IPS DF 6.9 (cell line): ENCODE data around the gene SUSD2.

Experiments
- DNase-seq: peaks from one replicate; pipeline ENCODE4 v3.0.0-alpha.2; 2013; ENCODE audit warnings: low read depth, low spot score
- H3K27ac ChIP-seq: one replicate; pipeline ENCODE4 v1.5.1; 2013; ENCODE audit warnings: low read length, control low read depth
- H3K27me3 ChIP-seq: 2 replicates; pipeline ENCODE4 v1.6.1; 2013; ENCODE audit warnings: mild to moderate bottlenecking, low read length; ENCODE audit not compliant: control insufficient read depth, insufficient read depth
- H3K36me3 ChIP-seq: 2 replicates; pipeline ENCODE4 v1.6.1; 2013; ENCODE audit warnings: low read length; ENCODE audit not compliant: control insufficient read depth, insufficient read depth
- H3K4me1 ChIP-seq: 2 replicates; pipeline ENCODE4 v1.6.1; 2013; ENCODE audit warnings: low read length; ENCODE audit not compliant: control insufficient read depth, insufficient read depth
- H3K4me3 ChIP-seq: 2 replicates; pipeline ENCODE4 v1.5.1; 2013; ENCODE audit warnings: mild to moderate bottlenecking, low read length
- H3K9me3 ChIP-seq: 2 replicates; pipeline ENCODE4 v1.6.1; 2013; ENCODE audit warnings: low read length, inconsistent platforms; ENCODE audit not compliant: control insufficient read depth, insufficient read depth
- WGBS: extraction: QIAGEN DNeasy Blood & Tissue Kit; methylation state at CpG from one replicate; pipeline ENCODE4 v1.1.7; 2013; ENCODE audit warnings: mixed read lengths, missing lambda C conversion rate; ENCODE audit not compliant: insufficient read length, insufficient coverage; 5-methylcytosine and 5-hydroxymethylcytosine counted together

SUSD2 gene

DNA sequence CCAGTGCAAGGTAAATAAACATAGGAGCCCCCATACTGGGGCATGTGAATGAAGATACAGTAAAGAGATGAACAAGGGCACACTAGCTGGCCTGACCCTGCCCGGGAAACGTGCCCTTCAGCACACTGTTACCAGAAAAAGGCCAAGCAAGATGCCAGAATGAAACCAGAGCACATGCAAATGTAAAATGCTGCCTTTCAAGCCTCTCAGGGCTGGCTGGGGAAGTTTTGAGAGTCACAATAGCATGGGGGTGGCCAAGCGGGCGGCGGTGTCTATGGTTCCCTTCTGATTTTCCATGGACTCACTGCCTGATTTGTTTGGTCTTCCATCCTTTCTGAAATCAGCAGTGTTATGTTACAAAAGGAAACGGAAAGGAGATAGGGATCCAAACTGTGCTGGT is 18.9 kb upstream of the SUSD2 start:
- H3K36me3 ChIP-seq, result no peaks in the 10 kb centered on the region; the same call in 1 of the 2 replicates
- no CpG with 5 or more reads among the region's 6 CpGs for WGBS

DNA sequence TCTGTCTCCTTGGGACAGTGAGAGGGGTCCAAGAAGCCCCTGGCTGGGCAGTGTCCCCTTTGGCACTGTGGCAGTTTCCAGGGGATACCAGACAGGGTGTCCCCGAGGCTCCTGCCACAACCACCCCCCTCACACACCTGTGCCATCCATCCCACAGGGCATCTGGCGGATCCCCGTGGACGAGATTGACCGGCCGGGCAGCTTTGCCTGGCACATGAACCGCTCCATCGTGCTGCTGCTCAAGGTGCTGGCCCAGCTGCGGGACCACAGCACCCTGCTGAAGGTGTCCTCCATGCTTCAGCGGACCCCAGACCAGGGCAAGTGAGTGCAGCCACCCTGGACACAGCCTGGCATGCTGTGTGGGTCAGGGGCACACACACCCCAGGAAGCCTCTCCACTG is 17.0 kb upstream of the SUSD2 start:
- H3K4me1 ChIP-seq, result no peaks in the 10 kb centered on the region
- peaks cover 4% of the 10 kb centered on the region; the same call in 1 of the 2 replicates for H3K36me3 ChIP-seq
- DNase-seq, result no peak
- no CpG with 5 or more reads among the region's 10 CpGs for WGBS
- H3K27ac ChIP-seq, result no peak overlapping the region
- no peaks in the 10 kb centered on the region for H3K9me3 ChIP-seq
- H3K4me3 ChIP-seq, result no peak overlapping the region
- no peaks in the 10 kb centered on the region for H3K27me3 ChIP-seq

More for the DNA sequence above, 18.9 kb upstream of the SUSD2 start:
- Histone ChIP-seq H3K27ac (no peak overlapping the region), H3K4me1 (no peaks in the 10 kb centered on the region), H3K4me3 (no peak overlapping the region), H3K27me3 (no peaks in the 10 kb centered on the region), H3K9me3 (no peaks in the 10 kb centered on the region)
- DNase-seq, result no peak

DNA sequence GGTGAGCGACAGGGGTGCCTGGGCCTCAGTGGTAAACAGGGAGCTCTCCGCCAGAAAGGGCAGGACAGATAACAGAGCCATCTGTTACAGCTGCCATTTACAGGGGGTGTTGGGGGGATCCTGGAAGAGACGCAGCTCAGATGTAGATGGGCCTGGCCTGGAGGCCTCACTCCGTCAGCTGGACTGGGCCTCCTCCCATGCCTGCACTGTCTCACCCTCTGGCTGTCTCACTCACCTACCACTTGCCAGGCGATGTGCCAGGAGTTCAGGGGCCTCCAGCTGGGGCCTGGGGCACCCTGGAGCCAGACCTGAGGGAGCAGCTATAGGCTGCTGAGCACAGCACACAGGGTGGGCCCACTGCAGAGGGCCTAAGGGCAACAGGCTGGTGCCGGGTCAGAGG is 16.3 kb upstream of the SUSD2 start:
- H3K9me3 ChIP-seq, result no peaks in the 10 kb centered on the region
- no peak for DNase-seq
- no peaks in the 10 kb centered on the region for H3K4me1 ChIP-seq
- H3K36me3 ChIP-seq, result peaks cover 4% of the 10 kb centered on the region; the same call in 1 of the 2 replicates
- H3K27me3 ChIP-seq, result no peaks in the 10 kb centered on the region
- WGBS, result no CpG with 5 or more reads among the region's 6 CpGs
- no peak overlapping the region for H3K4me3 ChIP-seq
- H3K27ac ChIP-seq, result no peak overlapping the region

DNA sequence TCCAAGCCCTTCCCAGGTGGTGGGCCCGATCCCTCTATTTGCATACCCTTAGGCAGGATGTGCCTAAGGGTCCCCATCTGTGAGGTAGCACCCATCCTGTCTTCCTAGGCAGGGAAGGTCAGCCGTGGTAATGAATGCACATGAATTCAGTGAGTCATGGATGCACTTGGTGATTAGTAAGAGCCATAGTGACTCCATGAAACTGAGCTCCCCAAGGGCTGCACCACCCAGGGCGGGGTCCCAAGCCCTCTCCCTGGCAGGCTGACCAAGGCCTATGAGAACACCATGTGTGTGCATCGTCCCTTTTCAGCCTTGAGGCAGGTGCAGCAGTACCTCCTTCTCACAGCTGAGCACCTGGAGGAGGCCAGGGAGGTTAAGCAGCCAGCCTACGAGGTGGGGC is 15.6 kb upstream of the SUSD2 start:
- H3K9me3 ChIP-seq, result no peaks in the 10 kb centered on the region
- no CpG with 5 or more reads among the region's 5 CpGs for WGBS
- H3K4me1 ChIP-seq, result no peaks in the 10 kb centered on the region
- no peak overlapping the region for H3K27ac ChIP-seq
- DNase-seq, result no peak
- H3K4me3 ChIP-seq, result no peak overlapping the region
- H3K27me3 ChIP-seq, result no peaks in the 10 kb centered on the region
- H3K36me3 ChIP-seq, result peaks cover 4% of the 10 kb centered on the region; the same call in 1 of the 2 replicates

DNA sequence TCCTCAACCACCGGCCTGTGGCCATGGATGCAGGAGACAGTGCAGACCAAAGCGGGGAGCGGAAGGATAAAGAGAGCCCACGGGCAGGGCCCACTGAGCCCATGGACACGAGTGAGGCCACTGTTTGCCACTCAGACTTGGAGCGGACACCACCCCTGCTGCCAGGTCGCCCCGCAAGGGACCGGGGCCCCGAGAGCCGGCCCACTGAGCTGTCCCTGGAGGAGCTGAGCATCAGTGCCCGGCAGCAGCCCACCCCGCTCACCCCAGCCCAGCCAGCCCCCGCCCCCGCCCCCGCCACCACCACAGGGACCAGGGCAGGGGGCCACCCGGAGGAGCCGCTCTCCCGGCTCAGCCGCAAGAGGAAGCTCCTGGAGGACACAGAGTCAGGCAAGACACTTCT is 14.5 kb upstream of the SUSD2 start:
- Histone ChIP-seq H3K27me3 (no peaks in the 10 kb centered on the region), H3K4me1 (no peaks in the 10 kb centered on the region), H3K27ac (no peak overlapping the region), H3K4me3 (no peak overlapping the region), H3K9me3 (no peaks in the 10 kb centered on the region), H3K36me3 (peaks cover 7% of the 10 kb centered on the region)
- no peak for DNase-seq
- no CpG with 5 or more reads among the region's 20 CpGs for WGBS

DNA sequence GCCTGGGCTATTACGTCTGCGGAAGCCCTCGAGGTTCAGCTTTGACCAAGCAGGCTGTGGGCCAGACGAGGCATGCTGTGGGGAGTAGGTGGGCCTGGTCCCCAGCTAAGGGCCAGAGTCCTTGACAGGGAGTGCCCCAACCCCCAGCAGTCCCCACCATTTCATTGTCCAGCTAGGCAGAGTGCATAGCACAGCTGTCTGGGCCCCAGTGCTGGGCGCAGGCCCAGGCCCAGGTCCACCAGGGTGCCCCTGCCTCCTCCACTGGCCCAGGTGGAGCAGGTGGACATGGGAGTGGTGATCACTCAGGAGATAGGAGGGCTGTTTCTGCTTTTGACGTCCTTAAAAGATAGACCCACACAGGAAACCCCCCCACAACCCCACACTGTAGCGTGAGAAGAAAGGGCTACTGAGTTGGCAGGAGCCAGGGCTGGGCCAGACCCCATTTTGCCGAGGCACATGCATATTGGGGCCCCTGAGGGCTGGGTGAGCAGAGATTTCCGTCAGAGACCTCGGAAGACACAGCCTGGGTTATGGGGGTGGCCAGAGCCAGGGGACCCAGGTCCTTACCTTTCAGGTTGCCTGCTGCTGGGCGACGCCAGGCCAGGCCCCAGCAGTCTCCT is 11.7 kb upstream of the SUSD2 start:
- Histone ChIP-seq H3K4me3 (no peak overlapping the region), H3K9me3 (no peaks in the 10 kb centered on the region), H3K27ac (no peak overlapping the region), H3K4me1 (no peaks in the 10 kb centered on the region), H3K27me3 (no peaks in the 10 kb centered on the region), H3K36me3 (peaks cover 13% of the 10 kb centered on the region)
- whole genome bisulfite sequencing, result no CpG with 5 or more reads among the region's 12 CpGs
- no peak for DNase-seq

DNA sequence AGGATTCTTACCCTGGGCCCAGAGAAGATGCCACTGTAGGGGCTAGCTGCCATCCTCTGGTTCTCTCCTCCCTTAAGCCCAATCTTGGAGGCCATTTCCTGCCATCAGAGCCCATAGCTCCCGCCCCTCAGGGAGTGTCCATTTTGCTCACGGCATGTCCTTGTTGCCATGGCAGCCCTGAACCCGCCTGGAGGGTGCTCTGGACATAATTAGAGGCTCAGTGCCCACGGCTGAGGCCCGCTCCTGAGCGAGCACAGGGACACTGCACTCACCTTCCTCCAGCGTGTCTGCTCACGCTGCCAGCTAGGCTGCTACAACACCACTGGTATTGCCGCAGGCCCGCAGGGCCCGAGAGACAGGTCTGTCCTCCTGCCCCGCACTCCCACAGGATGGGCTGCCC is 11.1 kb upstream of the SUSD2 start:
- DNase-seq, result no peak
- Histone ChIP-seq H3K36me3 (peaks cover 13% of the 10 kb centered on the region), H3K4me1 (no peaks in the 10 kb centered on the region), H3K27me3 (no peaks in the 10 kb centered on the region), H3K27ac (no peak overlapping the region), H3K9me3 (no peaks in the 10 kb centered on the region), H3K4me3 (no peak overlapping the region)
- WGBS, result no CpG with 5 or more reads among the region's 12 CpGs

DNA sequence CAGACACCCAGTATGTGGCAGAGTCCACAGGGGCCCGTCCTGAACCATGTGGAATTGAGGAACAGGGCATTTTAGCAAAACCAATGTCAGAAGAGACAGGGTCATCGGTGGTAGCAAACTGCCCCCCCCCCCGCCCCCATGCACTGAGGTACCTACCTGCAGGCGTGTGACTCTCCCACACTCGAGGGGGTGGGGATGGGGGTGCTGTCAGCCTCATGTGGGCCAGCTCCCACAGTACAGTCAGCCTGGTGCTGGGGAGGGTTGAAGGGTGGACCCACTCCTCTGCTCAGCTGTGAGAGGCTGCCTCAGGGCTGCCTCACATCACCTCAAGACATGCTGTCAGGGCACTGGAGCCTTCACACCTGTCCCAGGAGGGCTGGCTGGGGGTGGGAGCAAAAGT is 10.7 kb upstream of the SUSD2 start:
- H3K36me3 ChIP-seq, result peaks cover 13% of the 10 kb centered on the region

DNA sequence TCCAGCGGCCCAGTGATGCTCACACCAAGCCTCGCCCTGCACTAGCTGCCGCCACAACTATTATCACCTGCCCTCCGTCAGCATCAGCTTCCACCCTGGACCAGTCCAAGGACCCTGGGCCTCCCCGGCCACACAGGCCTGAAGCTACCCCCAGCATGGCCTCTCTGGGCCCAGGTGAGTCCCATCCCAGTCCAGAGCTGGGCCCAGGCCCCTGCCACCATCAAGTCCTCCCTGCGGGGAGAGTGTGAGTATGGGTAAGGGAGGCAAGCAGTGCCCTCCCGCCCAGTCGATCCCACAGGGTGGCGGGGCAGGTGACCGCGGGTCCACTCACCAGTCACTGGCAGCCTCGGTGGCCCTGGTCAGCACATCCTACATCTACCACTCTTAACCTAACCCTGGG is 9.5 kb upstream of the SUSD2 start:
- Histone ChIP-seq H3K27ac (no peak overlapping the region), H3K9me3 (no peaks in the 10 kb centered on the region), H3K27me3 (no peaks in the 10 kb centered on the region), H3K4me3 (no peak overlapping the region), H3K36me3 (peaks cover 13% of the 10 kb centered on the region), H3K4me1 (no peaks in the 10 kb centered on the region)
- WGBS, result no CpG with 5 or more reads among the region's 12 CpGs
- DNase-seq, result no peak

More for the DNA sequence above, 10.7 kb upstream of the SUSD2 start:
- Histone ChIP-seq H3K4me1 (no peaks in the 10 kb centered on the region), H3K9me3 (no peaks in the 10 kb centered on the region), H3K4me3 (no peak overlapping the region), H3K27ac (no peak overlapping the region), H3K27me3 (no peaks in the 10 kb centered on the region)
- no peak for DNase-seq
- no CpG with 5 or more reads among the region's 5 CpGs for WGBS

DNA sequence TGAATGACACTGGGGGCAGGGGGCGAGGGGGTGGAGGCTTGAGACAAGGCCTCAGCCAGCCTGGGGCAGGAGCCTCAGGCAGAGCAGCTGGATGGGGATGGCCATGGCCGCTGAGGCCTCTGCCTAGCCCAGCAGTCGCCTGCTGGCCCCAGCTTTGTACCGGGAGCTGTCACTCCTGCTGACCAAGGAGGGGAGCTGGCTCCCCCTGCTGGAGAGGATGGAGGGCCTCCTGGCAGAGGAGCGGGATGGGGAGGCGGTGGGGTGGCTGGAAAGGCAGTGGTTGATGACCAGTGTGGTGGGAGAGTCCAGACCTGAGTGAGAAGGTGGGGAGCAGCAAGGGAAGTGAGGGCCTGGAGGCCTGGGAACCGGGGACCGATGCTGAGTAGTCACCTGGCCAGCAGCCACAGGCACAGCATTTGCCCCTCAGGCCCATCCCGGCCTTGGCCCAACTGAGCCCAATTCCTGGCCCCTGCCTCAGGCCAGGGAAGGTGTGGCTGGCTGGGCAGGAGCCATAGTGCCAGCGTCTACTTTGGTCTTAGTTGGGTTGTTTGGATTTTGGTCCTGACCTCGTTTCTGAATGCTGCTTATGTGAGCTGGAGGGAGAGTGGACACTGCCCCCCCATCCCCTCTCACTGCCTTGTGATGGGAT is 6.0 kb upstream of the SUSD2 start:
- Histone ChIP-seq H3K36me3 (peaks cover 9% of the 10 kb centered on the region), H3K4me1 (no peaks in the 10 kb centered on the region), H3K27me3 (no peaks in the 10 kb centered on the region), H3K27ac (no peak overlapping the region), H3K9me3 (no peaks in the 10 kb centered on the region), H3K4me3 (no peak overlapping the region)
- no CpG with 5 or more reads among the region's 11 CpGs for WGBS
- DNase-seq, result no peak

DNA sequence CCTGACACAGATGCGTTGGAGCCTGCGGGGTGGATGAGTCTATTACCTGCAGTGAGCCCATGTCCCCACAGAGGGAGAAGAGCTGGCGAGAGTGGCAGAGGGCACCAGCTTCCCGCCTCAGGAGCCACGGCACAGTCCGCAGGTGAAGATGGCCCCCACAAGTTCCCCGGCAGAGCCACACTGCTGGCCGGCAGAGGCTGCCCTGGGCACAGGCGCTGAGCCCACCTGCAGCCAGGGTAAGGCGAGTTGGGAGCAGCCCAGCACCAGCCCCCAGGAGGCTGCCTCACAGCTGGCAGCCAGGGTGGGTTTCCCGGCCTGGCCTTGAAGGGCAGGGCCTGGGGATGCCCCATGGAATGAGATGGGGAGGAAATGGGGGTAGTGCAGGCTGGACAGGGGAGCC is 5.2 kb upstream of the SUSD2 start:
- Histone ChIP-seq H3K27ac (no peak overlapping the region), H3K9me3 (no peaks in the 10 kb centered on the region), H3K36me3 (peaks cover 9% of the 10 kb centered on the region), H3K27me3 (no peaks in the 10 kb centered on the region), H3K4me3 (no peak overlapping the region), H3K4me1 (peaks cover 2% of the 10 kb centered on the region; the same call in 1 of the 2 replicates)
- no CpG with 5 or more reads among the region's 11 CpGs for WGBS
- DNase-seq, result no peak
